GM12878 (cell line): Measurements from ENCODE around the gene DPY19L1.
"Not testable (repeated sequence)": the region's sequence is repeated elsewhere in the genome, so short reads cannot be mapped to it uniquely, and the experiment has no call there.

Experiments
- RAD21 ChIP-seq: IDR thresholded peaks from 2 replicates; pipeline ENCODE4 v1.6.1; 2011; ENCODE audit warnings: mild to moderate bottlenecking, low read depth, low read length, moderate library complexity; ENCODE audit not compliant: insufficient read depth
- SP1 ChIP-seq: IDR thresholded peaks from one replicate; pipeline ENCODE4 v1.6.1; 2011; ENCODE audit warnings: low read depth, low read length
- SRF ChIP-seq, 2 experiments: IDR thresholded peaks; 2 replicates each; pipeline ENCODE4 v1.6.1; 2011; ENCODE audit warnings: low read depth in 2 of 2, low read length in 2 of 2, mild to moderate bottlenecking in 1 of 2, moderate library complexity in 1 of 2
- YY1 ChIP-seq: IDR thresholded peaks from 2 replicates; pipeline ENCODE4 v1.6.1; 2011; ENCODE audit warnings: low read depth, mild to moderate bottlenecking, low read length
- TF ChIP-seq, protein P1 (sequence below): fragments of 450-650 bp; IDR thresholded peaks from 2 replicates; pipeline ENCODE4 v1.6.1; 2014; ENCODE audit warnings: mild to moderate bottlenecking
- TF ChIP-seq, protein P2 (sequence below), 3 experiments: IDR thresholded peaks in 2 of 3; conservative IDR thresholded peaks in 1 of 3; 2 replicates each; pipeline ENCODE4 v1.5.1; 2011; ENCODE audit warnings: low read depth in 3 of 3, low read length in 3 of 3, mild to moderate bottlenecking in 3 of 3, control low read depth in 2 of 3, moderate library complexity in 2 of 3, inconsistent platforms in 1 of 3, mixed read lengths in 1 of 3; ENCODE audit not compliant: control insufficient read depth in 2 of 3, insufficient read depth in 1 of 3; ENCODE audit errors: extremely low read depth in 1 of 3
- TF ChIP-seq, protein P3 (sequence below): fragments of 450-650 bp; formaldehyde crosslinking; IDR thresholded peaks from 2 replicates; pipeline ENCODE4 v1.4.0; 2020; ENCODE audit warnings: mild to moderate bottlenecking, moderate library complexity
- TF ChIP-seq, protein P4 (sequence below): IDR thresholded peaks from 2 replicates; pipeline ENCODE4 v1.6.1; 2012; ENCODE audit warnings: low read length, inconsistent platforms

DNA sequence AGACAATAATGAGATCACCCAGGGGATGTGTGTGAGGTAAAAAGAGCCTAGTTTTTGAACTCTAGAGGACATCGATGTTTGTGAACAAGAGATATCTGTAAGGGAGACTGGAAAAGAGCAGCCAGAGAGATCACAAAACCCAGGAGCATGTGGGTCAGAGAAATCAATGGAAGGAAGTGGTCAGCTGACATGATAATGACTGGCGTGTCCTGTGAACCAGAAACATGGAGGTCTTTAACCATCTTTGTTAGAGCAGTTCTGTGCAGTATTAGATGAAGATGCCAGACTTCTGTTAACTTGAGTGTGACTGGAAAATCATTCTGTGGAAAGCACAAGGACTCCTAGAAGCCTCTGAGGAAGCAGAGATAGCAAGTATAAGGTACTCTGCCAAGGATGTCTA lies 6.0 kb upstream of the DPY19L1 start:
- not testable (repeated sequence) for TF ChIP-seq SRF (IDR thresholded peaks at IDR 0.05; ENCODE audit: low read depth in 2 of 2, low read length in 2 of 2); YY1; RAD21; SP1
- TF ChIP-seq, protein P1, sequence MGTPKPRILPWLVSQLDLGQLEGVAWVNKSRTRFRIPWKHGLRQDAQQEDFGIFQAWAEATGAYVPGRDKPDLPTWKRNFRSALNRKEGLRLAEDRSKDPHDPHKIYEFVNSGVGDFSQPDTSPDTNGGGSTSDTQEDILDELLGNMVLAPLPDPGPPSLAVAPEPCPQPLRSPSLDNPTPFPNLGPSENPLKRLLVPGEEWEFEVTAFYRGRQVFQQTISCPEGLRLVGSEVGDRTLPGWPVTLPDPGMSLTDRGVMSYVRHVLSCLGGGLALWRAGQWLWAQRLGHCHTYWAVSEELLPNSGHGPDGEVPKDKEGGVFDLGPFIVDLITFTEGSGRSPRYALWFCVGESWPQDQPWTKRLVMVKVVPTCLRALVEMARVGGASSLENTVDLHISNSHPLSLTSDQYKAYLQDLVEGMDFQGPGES: not testable (repeated sequence)
- TF ChIP-seq, protein P2, sequence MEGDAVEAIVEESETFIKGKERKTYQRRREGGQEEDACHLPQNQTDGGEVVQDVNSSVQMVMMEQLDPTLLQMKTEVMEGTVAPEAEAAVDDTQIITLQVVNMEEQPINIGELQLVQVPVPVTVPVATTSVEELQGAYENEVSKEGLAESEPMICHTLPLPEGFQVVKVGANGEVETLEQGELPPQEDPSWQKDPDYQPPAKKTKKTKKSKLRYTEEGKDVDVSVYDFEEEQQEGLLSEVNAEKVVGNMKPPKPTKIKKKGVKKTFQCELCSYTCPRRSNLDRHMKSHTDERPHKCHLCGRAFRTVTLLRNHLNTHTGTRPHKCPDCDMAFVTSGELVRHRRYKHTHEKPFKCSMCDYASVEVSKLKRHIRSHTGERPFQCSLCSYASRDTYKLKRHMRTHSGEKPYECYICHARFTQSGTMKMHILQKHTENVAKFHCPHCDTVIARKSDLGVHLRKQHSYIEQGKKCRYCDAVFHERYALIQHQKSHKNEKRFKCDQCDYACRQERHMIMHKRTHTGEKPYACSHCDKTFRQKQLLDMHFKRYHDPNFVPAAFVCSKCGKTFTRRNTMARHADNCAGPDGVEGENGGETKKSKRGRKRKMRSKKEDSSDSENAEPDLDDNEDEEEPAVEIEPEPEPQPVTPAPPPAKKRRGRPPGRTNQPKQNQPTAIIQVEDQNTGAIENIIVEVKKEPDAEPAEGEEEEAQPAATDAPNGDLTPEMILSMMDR (IDR thresholded peaks at IDR 0.05 in 2 of 3, conservative IDR thresholded peaks at IDR 0.05 in 1 of 3; ENCODE audit: control insufficient read depth in 2 of 3, extremely low read depth in 1 of 3, insufficient read depth in 1 of 3, low read depth in 3 of 3, low read length in 3 of 3): not testable (repeated sequence)
- TF ChIP-seq, protein P3, sequence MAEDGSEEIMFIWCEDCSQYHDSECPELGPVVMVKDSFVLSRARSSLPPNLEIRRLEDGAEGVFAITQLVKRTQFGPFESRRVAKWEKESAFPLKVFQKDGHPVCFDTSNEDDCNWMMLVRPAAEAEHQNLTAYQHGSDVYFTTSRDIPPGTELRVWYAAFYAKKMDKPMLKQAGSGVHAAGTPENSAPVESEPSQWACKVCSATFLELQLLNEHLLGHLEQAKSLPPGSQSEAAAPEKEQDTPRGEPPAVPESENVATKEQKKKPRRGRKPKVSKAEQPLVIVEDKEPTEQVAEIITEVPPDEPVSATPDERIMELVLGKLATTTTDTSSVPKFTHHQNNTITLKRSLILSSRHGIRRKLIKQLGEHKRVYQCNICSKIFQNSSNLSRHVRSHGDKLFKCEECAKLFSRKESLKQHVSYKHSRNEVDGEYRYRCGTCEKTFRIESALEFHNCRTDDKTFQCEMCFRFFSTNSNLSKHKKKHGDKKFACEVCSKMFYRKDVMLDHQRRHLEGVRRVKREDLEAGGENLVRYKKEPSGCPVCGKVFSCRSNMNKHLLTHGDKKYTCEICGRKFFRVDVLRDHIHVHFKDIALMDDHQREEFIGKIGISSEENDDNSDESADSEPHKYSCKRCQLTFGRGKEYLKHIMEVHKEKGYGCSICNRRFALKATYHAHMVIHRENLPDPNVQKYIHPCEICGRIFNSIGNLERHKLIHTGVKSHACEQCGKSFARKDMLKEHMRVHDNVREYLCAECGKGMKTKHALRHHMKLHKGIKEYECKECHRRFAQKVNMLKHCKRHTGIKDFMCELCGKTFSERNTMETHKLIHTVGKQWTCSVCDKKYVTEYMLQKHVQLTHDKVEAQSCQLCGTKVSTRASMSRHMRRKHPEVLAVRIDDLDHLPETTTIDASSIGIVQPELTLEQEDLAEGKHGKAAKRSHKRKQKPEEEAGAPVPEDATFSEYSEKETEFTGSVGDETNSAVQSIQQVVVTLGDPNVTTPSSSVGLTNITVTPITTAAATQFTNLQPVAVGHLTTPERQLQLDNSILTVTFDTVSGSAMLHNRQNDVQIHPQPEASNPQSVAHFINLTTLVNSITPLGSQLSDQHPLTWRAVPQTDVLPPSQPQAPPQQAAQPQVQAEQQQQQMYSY: not testable (repeated sequence)
- TF ChIP-seq, protein P4, sequence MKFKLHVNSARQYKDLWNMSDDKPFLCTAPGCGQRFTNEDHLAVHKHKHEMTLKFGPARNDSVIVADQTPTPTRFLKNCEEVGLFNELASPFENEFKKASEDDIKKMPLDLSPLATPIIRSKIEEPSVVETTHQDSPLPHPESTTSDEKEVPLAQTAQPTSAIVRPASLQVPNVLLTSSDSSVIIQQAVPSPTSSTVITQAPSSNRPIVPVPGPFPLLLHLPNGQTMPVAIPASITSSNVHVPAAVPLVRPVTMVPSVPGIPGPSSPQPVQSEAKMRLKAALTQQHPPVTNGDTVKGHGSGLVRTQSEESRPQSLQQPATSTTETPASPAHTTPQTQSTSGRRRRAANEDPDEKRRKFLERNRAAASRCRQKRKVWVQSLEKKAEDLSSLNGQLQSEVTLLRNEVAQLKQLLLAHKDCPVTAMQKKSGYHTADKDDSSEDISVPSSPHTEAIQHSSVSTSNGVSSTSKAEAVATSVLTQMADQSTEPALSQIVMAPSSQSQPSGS: not testable (repeated sequence)
